ENCODE measurements around the gene GPR137.
"Not testable (repeated sequence)": the region's sequence is repeated elsewhere in the genome, so short reads cannot be mapped to it uniquely, and the experiment has no call there.

GPR137 gene

GRCh38 chr11:64312947-64313346, 27.3 kb downstream of the GPR137 start:
- in situ Hi-C loops (cut with HindIII; ENCODE audit: low pct_unique_long_range_greater_than_20kb, low sequenced_read_pairs) = no loop called here
- TF ChIP-seq JUND (IDR thresholded peaks at IDR 0.05; ENCODE audit: low read depth) = no peak
- no peak for DNase-seq (ENCODE audit: low read depth in 1 of 2, low spot score in 1 of 2)

GRCh38 chr11:64313491-64314145, 28.0 kb downstream of the GPR137 start:
- DNase-seq (ENCODE audit: low read depth in 1 of 2, low spot score in 1 of 2) = no peak
- no peak for TF ChIP-seq JUND (IDR thresholded peaks at IDR 0.05; ENCODE audit: low read depth)
- in situ Hi-C loops (cut with HindIII; ENCODE audit: low pct_unique_long_range_greater_than_20kb, low sequenced_read_pairs) = no loop called here

GRCh38 chr11:64314146-64314804, 28.6 kb downstream of the GPR137 start:
- in situ Hi-C loops (cut with HindIII; ENCODE audit: low pct_unique_long_range_greater_than_20kb, low sequenced_read_pairs) = no loop called here
- peak in 1 of 2 experiments; percentile 49 for DNase-seq (ENCODE audit: low read depth in 1 of 2, low spot score in 1 of 2)
- TF ChIP-seq JUND (IDR thresholded peaks at IDR 0.05; ENCODE audit: low read depth) = no peak

GRCh38 chr11:64314805-64315561, 29.3 kb downstream of the GPR137 start:
- no peak for TF ChIP-seq JUND (IDR thresholded peaks at IDR 0.05; ENCODE audit: low read depth)
- no peak for DNase-seq (ENCODE audit: low read depth in 1 of 2, low spot score in 1 of 2)
- in situ Hi-C loops (cut with HindIII; ENCODE audit: low pct_unique_long_range_greater_than_20kb, low sequenced_read_pairs) = no loop called here

GRCh38 chr11:64315667-64316526, 30.2 kb downstream of the GPR137 start:
- DNase-seq (ENCODE audit: low read depth in 1 of 2, low spot score in 1 of 2); in situ Hi-C loops (cut with HindIII; ENCODE audit: low pct_unique_long_range_greater_than_20kb, low sequenced_read_pairs): not testable (repeated sequence)

GRCh38 chr11:64316672-64317324, 31.1 kb downstream of the GPR137 start:
- in situ Hi-C loops (cut with HindIII; ENCODE audit: low pct_unique_long_range_greater_than_20kb, low sequenced_read_pairs) = no loop called here
- DNase-seq (ENCODE audit: low read depth in 1 of 2, low spot score in 1 of 2) = peak in 1 of 2 experiments; percentile 82
- no peak for TF ChIP-seq JUND (IDR thresholded peaks at IDR 0.05; ENCODE audit: low read depth)

GRCh38 chr11:64317325-64317960, 31.8 kb downstream of the GPR137 start, which contains the start of gene TRMT112:
TRMT112 (minus strand) TSS chr11:64317559; CDS start chr11:64317526, 33 bp downstream.
- in situ Hi-C loops (cut with HindIII; ENCODE audit: low pct_unique_long_range_greater_than_20kb, low sequenced_read_pairs) = no loop called here
- DNase-seq (ENCODE audit: low read depth in 1 of 2, low spot score in 1 of 2) = peak; percentile 94 to 100
- TF ChIP-seq JUND (IDR thresholded peaks at IDR 0.05; ENCODE audit: low read depth) = no peak

- in situ Hi-C loops (cut with HindIII; ENCODE audit: low pct_unique_long_range_greater_than_20kb, low sequenced_read_pairs) = no loop called here
- TF ChIP-seq JUND (IDR thresholded peaks at IDR 0.05; ENCODE audit: low read depth) = no peak
- peak; percentile 96 to 99 for DNase-seq (ENCODE audit: low read depth in 1 of 2, low spot score in 1 of 2)
Measured at GRCh38 chr11:64317961-64318765, 32.5 kb downstream of the GPR137 start, which contains the start of gene PRDX5. PRDX5 (plus strand) TSS chr11:64318121; CDS start chr11:64318216, 95 bp downstream.

GRCh38 chr11:64318766-64319761, 33.4 kb downstream of the GPR137 start:
- in situ Hi-C loops (cut with HindIII; ENCODE audit: low pct_unique_long_range_greater_than_20kb, low sequenced_read_pairs) = no loop called here
- DNase-seq (ENCODE audit: low read depth in 1 of 2, low spot score in 1 of 2) = no peak
- no peak for TF ChIP-seq JUND (IDR thresholded peaks at IDR 0.05; ENCODE audit: low read depth)

- no peak for DNase-seq (ENCODE audit: low read depth in 1 of 2, low spot score in 1 of 2)
- in situ Hi-C loops (cut with HindIII; ENCODE audit: low pct_unique_long_range_greater_than_20kb, low sequenced_read_pairs) = no loop called here
- no peak for TF ChIP-seq JUND (IDR thresholded peaks at IDR 0.05; ENCODE audit: low read depth)
Measured at GRCh38 chr11:64320556-64320955, 34.9 kb downstream of the GPR137 start.
